Measurements from ENCODE around the gene FTMT. TPM values are rescaled to one million over a fixed set of nuclear protein-coding genes. Genes with fewer than 3 reads are reported as not detected.

The FTMT gene
- total RNA-seq, 1 experiment from 2014 or later, result not detected

- in situ Hi-C loops (cut with HindIII; ENCODE audit: low pct_unique_long_range_greater_than_20kb, low sequenced_read_pairs), result no loop called here
Measured at GRCh38 chr5:121890297-121890858, 38.7 kb downstream of the FTMT start.

GRCh38 chr5:121897341-121897740 lies 45.7 kb downstream of the FTMT start:
- in situ Hi-C loops (cut with HindIII; ENCODE audit: low pct_unique_long_range_greater_than_20kb, low sequenced_read_pairs), result no loop called here
- no peak for DNase-seq (ENCODE audit: low read depth, low spot score)

More at GRCh38 chr5:121890297-121890858, 38.7 kb downstream of the FTMT start:
- DNase-seq (ENCODE audit: low read depth, low spot score), result peak; percentile 8

GRCh38 chr5:121899346-121899745 lies 47.7 kb downstream of the FTMT start:
- in situ Hi-C loops (cut with HindIII; ENCODE audit: low pct_unique_long_range_greater_than_20kb, low sequenced_read_pairs), result no loop called here
- DNase-seq (ENCODE audit: low read depth, low spot score), result no peak

Other genes with a start within 250 kb of the FTMT start
- 33.5 and 37.0 TPM in 2 replicates for gene SRFBP1, start 110.1 kb downstream of the FTMT start, total RNA-seq (2014; rRNA removed; shearing (Covaris generic))
- gene LOX, start 226.4 kb downstream of the FTMT start, total RNA-seq (2014; rRNA removed; shearing (Covaris generic)), result 0.08 and 0.58 TPM in 2 replicates

Data from SK-MEL-5 (cell line).